ENCODE data around the gene OR1B1.

- TF ChIP-seq CTCF (IDR thresholded peaks at IDR 0.05) (no peak), POLR2A (IDR thresholded peaks at IDR 0.05) (no peak)
Observed at GRCh38 chr9:122609804-122610203, 47.6 kb downstream of the OR1B1 start.
